H9 (cell line): ENCODE data around the gene LRMDA. TPM values are rescaled to one million over a fixed set of nuclear protein-coding genes. Genes with fewer than 3 reads are reported as not detected.

Experiments
- DNase-seq: peaks from one replicate; pipeline ENCODE4 v3.0.0-alpha.2; 2017
- H2AFZ ChIP-seq: one replicate; pipeline ENCODE4 v1.6.1; 2013; ENCODE audit warnings: mild to moderate bottlenecking, low read length, control low read depth, moderate library complexity
- H2AK5ac ChIP-seq: 2 replicates; pipeline ENCODE4 v1.6.1; 2013; ENCODE audit warnings: low read length, control low read depth, mixed read lengths; ENCODE audit not compliant: insufficient read length
- H2BK120ac ChIP-seq: one replicate; pipeline ENCODE4 v1.6.1; 2013; ENCODE audit warnings: low read depth, mild to moderate bottlenecking, low read length, control low read depth, inconsistent platforms; ENCODE audit not compliant: poor library complexity, severe bottlenecking
- H2BK12ac ChIP-seq: 2 replicates; pipeline ENCODE4 v1.6.1; 2013; ENCODE audit warnings: low read length, control low read depth, mixed read lengths, low read depth; ENCODE audit not compliant: insufficient read length
- H2BK15ac ChIP-seq: 2 replicates; pipeline ENCODE4 v1.6.1; 2013; ENCODE audit warnings: low read depth, low read length, control low read depth
- H2BK20ac ChIP-seq: one replicate; pipeline ENCODE4 v1.6.1; 2013; ENCODE audit warnings: low read depth, mild to moderate bottlenecking, low read length, control low read depth, inconsistent platforms; ENCODE audit not compliant: poor library complexity, severe bottlenecking
- H2BK5ac ChIP-seq: 2 replicates; pipeline ENCODE4 v1.6.1; 2013; ENCODE audit warnings: low read length, control low read depth, mixed read lengths; ENCODE audit not compliant: insufficient read length
- H3K14ac ChIP-seq: 2 replicates; pipeline ENCODE4 v1.6.1; 2013; ENCODE audit warnings: low read length, control low read depth; ENCODE audit not compliant: insufficient read depth
- H3K18ac ChIP-seq: 2 replicates; pipeline ENCODE4 v1.6.1; 2013; ENCODE audit warnings: low read depth, mild to moderate bottlenecking, mixed read lengths, low read length, control low read depth; ENCODE audit not compliant: insufficient read length
- H3K23ac ChIP-seq: 2 replicates; pipeline ENCODE4 v1.6.1; 2013; ENCODE audit warnings: low read length, control low read depth, mixed read lengths, low read depth; ENCODE audit not compliant: insufficient read length
- H3K23me2 ChIP-seq: 2 replicates; pipeline ENCODE4 v1.6.1; 2013; ENCODE audit warnings: low read depth, mild to moderate bottlenecking, mixed read lengths, low read length, control low read depth; ENCODE audit not compliant: insufficient read length, poor library complexity, severe bottlenecking
- H3K27ac ChIP-seq: 2 replicates; pipeline ENCODE4 v1.5.1; 2013; ENCODE audit warnings: low read length, control low read depth, mixed read lengths, low read depth; ENCODE audit not compliant: insufficient read length
- H3K27me3 ChIP-seq: 2 replicates; pipeline ENCODE4 v1.6.1; 2013; ENCODE audit warnings: low read length, control low read depth, inconsistent platforms; ENCODE audit not compliant: insufficient read depth
- H3K4ac ChIP-seq: 2 replicates; pipeline ENCODE4 v1.6.1; 2013; ENCODE audit warnings: low read depth, mild to moderate bottlenecking, control low read depth, inconsistent platforms, low read length, moderate library complexity
- H3K4me1 ChIP-seq: 2 replicates; pipeline ENCODE4 v1.6.1; 2013; ENCODE audit warnings: low read length, control low read depth, inconsistent platforms; ENCODE audit not compliant: insufficient read depth
- H3K4me2 ChIP-seq: 2 replicates; pipeline ENCODE4 v1.6.1; 2013; ENCODE audit warnings: low read length, control low read depth, mixed read lengths; ENCODE audit not compliant: insufficient read length, insufficient read depth
- H3K56ac ChIP-seq: 2 replicates; pipeline ENCODE4 v1.6.1; 2013; ENCODE audit warnings: low read depth, mild to moderate bottlenecking, mixed read lengths, low read length, control low read depth; ENCODE audit not compliant: insufficient read length
- H3K79me1 ChIP-seq: 2 replicates; pipeline ENCODE4 v1.6.1; 2013; ENCODE audit warnings: low read depth, mild to moderate bottlenecking, moderate library complexity, low read length, control low read depth, inconsistent platforms; ENCODE audit not compliant: insufficient read depth, poor library complexity, severe bottlenecking
- H3K79me2 ChIP-seq: 2 replicates; pipeline ENCODE4 v1.6.1; 2013; ENCODE audit warnings: low read length, control low read depth, inconsistent platforms; ENCODE audit not compliant: insufficient read depth
- H3K9ac ChIP-seq: 2 replicates; pipeline ENCODE4 v1.6.1; 2013; ENCODE audit warnings: low read length, control low read depth, mixed read lengths; ENCODE audit not compliant: insufficient read length; ENCODE audit errors: extremely low read depth
- H3K9me3 ChIP-seq: one replicate; pipeline ENCODE4 v1.6.1; 2013; ENCODE audit warnings: low read depth, low read length, inconsistent platforms; ENCODE audit not compliant: control insufficient read depth
- H3T11ph ChIP-seq: one replicate; pipeline ENCODE4 v1.6.1; 2013; ENCODE audit warnings: mild to moderate bottlenecking, low read length, control low read depth, inconsistent platforms
- H4K20me1 ChIP-seq: one replicate; pipeline ENCODE4 v1.6.1; 2013; ENCODE audit not compliant: control insufficient read depth, insufficient read length, insufficient read depth
- H4K5ac ChIP-seq: 2 replicates; pipeline ENCODE4 v1.6.1; 2013; ENCODE audit warnings: low read depth, mild to moderate bottlenecking, mixed read lengths, low read length, control low read depth; ENCODE audit not compliant: insufficient read length
- H4K8ac ChIP-seq: replicated peaks from 2 replicates; pipeline ENCODE4 v1.6.1; 2013; ENCODE audit warnings: low read length, control low read depth, mixed read lengths, low read depth; ENCODE audit not compliant: insufficient read length
- H4K91ac ChIP-seq: 2 replicates; pipeline ENCODE4 v1.6.1; 2013; ENCODE audit warnings: low read depth, mild to moderate bottlenecking, moderate library complexity, mixed read lengths, low read length, control low read depth; ENCODE audit not compliant: insufficient read length
- H3K27ac Mint-ChIP-seq, 3 experiments: 2 replicates in 2 of 3; 3 replicates in 1 of 3; pipeline ENCODE4 v1.8.0; 2020 to 2021; ENCODE audit warnings: mixed read lengths in 3 of 3, mild to moderate bottlenecking in 1 of 3, moderate library complexity in 1 of 3
- H3K27me3 Mint-ChIP-seq: 2 replicates; pipeline ENCODE4 v1.8.0; 2021; ENCODE audit warnings: low read depth, mild to moderate bottlenecking, moderate library complexity, mixed read lengths
- H3K36me3 Mint-ChIP-seq, 3 experiments: 2 replicates in 2 of 3; 3 replicates in 1 of 3; pipeline ENCODE4 v1.8.0; 2020 to 2021; ENCODE audit warnings: low read depth in 3 of 3, mixed read lengths in 3 of 3; ENCODE audit not compliant: insufficient read depth in 1 of 3
- H3K4me1 Mint-ChIP-seq, 2 experiments: 2 replicates each; pipeline ENCODE4 v1.8.0; 2020; ENCODE audit warnings: mixed read lengths in 2 of 2
- H3K4me3 Mint-ChIP-seq, 2 experiments: 2 replicates in 1 of 2; 3 replicates in 1 of 2; pipeline ENCODE4 v1.8.0; 2020 to 2021; ENCODE audit warnings: mild to moderate bottlenecking in 2 of 2, mixed read lengths in 2 of 2, moderate library complexity in 1 of 2
- H3K9me3 Mint-ChIP-seq, 2 experiments: 2 replicates in 1 of 2; 3 replicates in 1 of 2; pipeline ENCODE4 v1.8.0; 2020; ENCODE audit warnings: mild to moderate bottlenecking in 2 of 2, mixed read lengths in 2 of 2, moderate library complexity in 1 of 2
- CTCF ChIP-seq: fragments of 200-600 bp; sonication (generic); conservative IDR thresholded peaks from 3 replicates; pipeline ENCODE4 v1.8.0; 2021; ENCODE audit warnings: antibody characterized with exemption, mild to moderate bottlenecking
- WGBS: extraction: QIAGEN DNeasy Blood & Tissue Kit; methylation state at CpG from one replicate; pipeline ENCODE4 v1.1.7; 2013; ENCODE audit warnings: missing lambda C conversion rate, low lambda C conversion rate, mixed read lengths; ENCODE audit not compliant: insufficient read length; ENCODE audit errors: extremely low coverage; 5-methylcytosine and 5-hydroxymethylcytosine counted together
- total RNA-seq: library from RNA; stranded (reverse); gene quantifications from 2 replicates; pipeline ENCODE4 v1.2.1, GENCODE V29; 2021

Gene LRMDA
- total RNA-seq, 1 experiment from 2014 or later = 1.8 TPM

GRCh38 chr10:75553550-75553949 is 122.1 kb downstream of the LRMDA start:
- Histone ChIP-seq H2BK5ac (no peak overlapping the region), H3K14ac (no peak overlapping the region), H3K9me3 (no peaks in the 10 kb centered on the region), H3K4ac (no peak overlapping the region), H3K27ac (no peak overlapping the region), H2AK5ac (no peak overlapping the region), H3K27me3 (no peaks in the 10 kb centered on the region), H3K23ac (no peak overlapping the region), H3K23me2 (no peaks in the 10 kb centered on the region), H3K18ac (no peak overlapping the region), H2BK20ac (no peak overlapping the region), H4K20me1 (no peaks in the 10 kb centered on the region), H2BK120ac (no peak overlapping the region), H4K8ac (no peak overlapping the region), H4K91ac (no peak overlapping the region), H3K4me1 (no peaks in the 10 kb centered on the region), H3K79me1 (no peaks in the 10 kb centered on the region), H3K79me2 (no peaks in the 10 kb centered on the region), H2AFZ (no peak overlapping the region), H3K56ac (no peak overlapping the region), H2BK12ac (no peak overlapping the region), H2BK15ac (no peak overlapping the region), H3K9ac (no peak overlapping the region), H4K5ac (no peak overlapping the region), H3T11ph (no peak overlapping the region), H3K4me2 (no peak overlapping the region)
- no CpG with 5 or more reads among the region's 1 CpG for WGBS
- no peaks in the 10 kb centered on the region for H3K4me1 Mint-ChIP-seq
- no peak for DNase-seq
- H3K4me3 Mint-ChIP-seq = no peak overlapping the region
- peaks cover 17 to 27% of the 10 kb centered on the region in 2 experiments for H3K9me3 Mint-ChIP-seq
- no peak overlapping the region for H3K27ac Mint-ChIP-seq
- peaks cover 3 to 14% (median 6%) of the 10 kb centered on the region in 3 experiments; a peak in 5 of 7 replicates for H3K36me3 Mint-ChIP-seq
- H3K27me3 Mint-ChIP-seq = peaks cover 9% of the 10 kb centered on the region
- no peak for TF ChIP-seq CTCF
